GM19328 (cell line): Measurements from ENCODE around the gene ZFP30.

Source experiments
- ATAC-seq: cut with Tn5 transposase; IDR thresholded peaks from one replicate; pipeline ENCODE4 v1.9.1; 2021; ENCODE audit warnings: mild to moderate bottlenecking, moderate library complexity; ENCODE audit not compliant: unreplicated experiment

ZFP30 gene

DNA sequence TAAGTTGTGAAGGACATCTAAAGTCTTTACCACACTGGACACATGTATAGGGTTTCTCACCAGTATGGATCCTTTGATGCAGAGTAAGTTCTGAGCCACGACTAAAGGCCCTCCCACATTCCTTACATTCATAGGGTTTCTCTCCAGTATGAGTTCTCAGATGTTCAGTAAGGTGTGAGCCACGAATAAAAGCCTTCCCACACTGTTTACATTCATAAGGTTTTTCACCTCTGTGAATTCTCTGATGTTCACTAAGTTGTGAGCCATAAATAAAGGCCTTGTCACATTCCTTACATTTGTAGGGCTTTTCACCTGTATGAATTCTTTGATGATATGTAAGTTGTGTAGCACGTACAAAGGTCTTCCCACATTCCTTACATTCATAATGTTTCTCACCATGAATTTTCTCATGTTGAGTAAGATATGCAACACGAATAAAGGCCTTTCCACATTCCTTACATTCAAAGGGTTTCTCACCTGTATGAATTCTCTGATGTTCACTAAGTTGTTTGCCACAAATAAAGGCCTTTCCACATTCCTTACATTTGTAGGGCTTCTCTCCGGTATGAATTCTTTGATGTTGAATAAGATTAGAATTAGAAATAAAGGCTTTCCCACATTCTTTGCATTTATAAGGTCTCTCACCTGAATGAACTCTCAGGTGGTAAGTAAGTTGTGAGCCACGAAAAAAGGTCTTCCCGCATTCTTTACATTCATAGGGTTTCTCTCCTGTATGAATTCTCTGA lies 90.5 kb downstream of the ZFP30 start:
- ATAC-seq, result no peak
